ENCODE measurements around the gene AKNAD1. TPM values are rescaled to one million over a fixed set of nuclear protein-coding genes. Genes with fewer than 3 reads are reported as not detected.

AKNAD1 gene
- total and polyA plus RNA-seq, 2 of the 8 experiments (the other 6 are each of a cell fraction or from before 2014, with no cell fraction given), result not detected

GRCh38 chr1:108889706-108890384 lies 33.0 kb upstream of the AKNAD1 start:
- ChIA-PET POLR2A (ENCODE audit: partially characterized antibody) (interaction anchor here (1.3 kb wide), 1 partner anchor 8 kb away, joined by 6 read pairs; no protein-coding TSS in a partner anchor), CTCF (ENCODE audit: partially characterized antibody) (interaction anchor here (0.7 to 1.3 kb wide), 4 partner anchors 9 to 63 kb away, joined by 3 to 6 read pairs (median 4); no protein-coding TSS in a partner anchor)
- TF ChIP-seq CBX5 (IDR thresholded peaks at IDR 0.05; ENCODE audit: low read depth, low read length) (no peak), EP300 (IDR thresholded peaks at IDR 0.05; ENCODE audit: borderline replicate concordance in 1 of 2, low read depth in 2 of 2, low read length in 2 of 2) (no peak), ASH2L (IDR thresholded peaks at IDR 0.05; ENCODE audit: low read length) (no peak), E2F6 (IDR thresholded peaks at IDR 0.05) (no peak), CEBPB (IDR thresholded peaks at IDR 0.05; ENCODE audit: low read depth, low read length) (no peak), HDAC2 (IDR thresholded peaks at IDR 0.05; ENCODE audit: borderline replicate concordance in 1 of 2, low read depth in 2 of 2, low read length in 2 of 2) (no peak), JUND (IDR thresholded peaks at IDR 0.05; ENCODE audit: low read length) (no peak), TBP (IDR thresholded peaks at IDR 0.05; ENCODE audit: low read depth, low read length) (no peak), SIN3A (conservative IDR thresholded peaks at IDR 0.05 in 1 of 2, IDR thresholded peaks at IDR 0.05 in 1 of 2; ENCODE audit: low read depth in 1 of 2, low read length in 2 of 2) (no peak)
- H4K8ac ChIP-seq (ENCODE audit: extremely low read depth, insufficient read depth, low read length), result no peak overlapping the region
- WGBS, 2 experiments (ENCODE audit: extremely low coverage in 1 of 2, insufficient coverage in 1 of 2, insufficient read length in 1 of 2, insufficient replicate concordance in 2 of 2, low coverage in 1 of 2, low lambda C conversion rate in 2 of 2, missing lambda C conversion rate in 1 of 2), result 87% methylated on average over 7 of the region's 7 CpGs; no CpG with 5 or more reads in 1 of the 2 experiments
- no peak overlapping the region for H2BK12ac ChIP-seq (ENCODE audit: low read depth, low read length)
- no peaks in the 10 kb centered on the region for H3K23me2 ChIP-seq (ENCODE audit: low read depth, low read length)
- H3K4me3 ChIP-seq (ENCODE audit: extremely low read depth in 1 of 4, insufficient read depth in 2 of 4, low read depth in 3 of 4, low read length in 4 of 4), result no peak overlapping the region
- no peak overlapping the region for H4K5ac ChIP-seq (ENCODE audit: insufficient read length, low read depth, low read length)
- no peak overlapping the region for H3K4me2 ChIP-seq (ENCODE audit: insufficient read depth in 1 of 2, low read depth in 2 of 2, low read length in 2 of 2)
- no peak overlapping the region for H3K27ac ChIP-seq (ENCODE audit: low read depth, low read length)
- H2BK20ac ChIP-seq (ENCODE audit: low read length), result no peak overlapping the region
- H3K27me3 ChIP-seq (replicated peaks in 1 of 4; ENCODE audit: control insufficient read depth in 3 of 4, extremely low read depth in 1 of 4, insufficient read depth in 3 of 4, low read length in 3 of 4), result no peaks in the 10 kb centered on the region
- H2BK15ac ChIP-seq (ENCODE audit: low read length), result no peak overlapping the region
- H3K18ac ChIP-seq (ENCODE audit: extremely low read depth, low read length), result no peak overlapping the region
- no peaks in the 10 kb centered on the region for H3K4me1 ChIP-seq (replicated peaks in 1 of 4; ENCODE audit: control insufficient read depth in 3 of 4, insufficient read depth in 4 of 4, low read length in 3 of 4)
- no peaks in the 10 kb centered on the region for H4K20me1 ChIP-seq (replicated peaks in 1 of 2; ENCODE audit: control insufficient read depth in 1 of 2, insufficient read depth in 2 of 2, low read length in 2 of 2)
- H4K91ac ChIP-seq (replicated peaks; ENCODE audit: insufficient read length, low read length), result no peak overlapping the region
- H2AFZ ChIP-seq (ENCODE audit: low read length), result no peak overlapping the region
- H3K23ac ChIP-seq (ENCODE audit: insufficient read length), result no peak overlapping the region
- H3K14ac ChIP-seq (ENCODE audit: insufficient read length), result no peak overlapping the region
- H3K9ac ChIP-seq (replicated peaks in 1 of 4; ENCODE audit: extremely low read depth in 1 of 4, low read depth in 3 of 4, low read length in 3 of 4), result peak overlapping the region in 1 of 4 experiments; percentile 34; a peak in 1 of 7 replicates
- DNase-seq (ENCODE audit: low read depth in 1 of 2, low spot score in 2 of 2) (no peak), FAIRE-seq (no peak)
- H3K36me3 ChIP-seq (ENCODE audit: control insufficient read depth in 2 of 4, insufficient read depth in 4 of 4, low read length in 3 of 4), result no peaks in the 10 kb centered on the region
- no peak overlapping the region for H3K56ac ChIP-seq (replicated peaks; ENCODE audit: insufficient read length, low read depth, low read length)
- H3K9me3 ChIP-seq (ENCODE audit: insufficient read depth in 2 of 2, low read depth in 1 of 2, low read length in 1 of 2), result no peaks in the 10 kb centered on the region
- H2AK5ac ChIP-seq (ENCODE audit: low read depth, low read length), result peak overlapping the region; percentile 54; the same call in 1 of the 2 replicates
- no peaks in the 10 kb centered on the region for H3K79me1 ChIP-seq (ENCODE audit: low read depth, low read length)
- H2BK5ac ChIP-seq (ENCODE audit: low read depth, low read length), result no peak overlapping the region
- H2BK120ac ChIP-seq (replicated peaks; ENCODE audit: low read depth, low read length), result no peak overlapping the region
- no peak overlapping the region for H3K4ac ChIP-seq (replicated peaks; ENCODE audit: insufficient read length, low read depth, low read length)
- H3K79me2 ChIP-seq (ENCODE audit: control insufficient read depth in 1 of 2, insufficient read depth in 2 of 2, low read length in 2 of 2), result no peaks in the 10 kb centered on the region
